Lung (tissue), 12 donors: ENCODE data around the gene IL27RA. TPM values are rescaled to one million over a fixed set of nuclear protein-coding genes. Genes with fewer than 3 reads are reported as not detected.
A peak's percentile ranks its signal among the peaks of the same experiment; 100 is the strongest.

ENCODE experiments used
- ATAC-seq: fragments of 200-7000 bp; cut with Tn5 transposase; one replicate; pipeline ENCODE4 v1.9.1; 2020; ENCODE audit warnings: moderate number of reproducible peaks; ENCODE audit not compliant: insufficient read depth, low FRiP score
- DNase-seq, 3 donors: peaks; one replicate each; pipeline ENCODE4 v3.0.0-alpha.2; 2013 to 2017
- H3K27ac ChIP-seq, 2 donors: one replicate each; pipeline ENCODE4 v1.5.1; 2013; ENCODE audit warnings: mild to moderate bottlenecking in 2 of 2, moderate library complexity in 2 of 2, control low read depth in 1 of 2, inconsistent platforms in 1 of 2, low read depth in 1 of 2, low read length in 1 of 2
- H3K27me3 ChIP-seq, 3 donors: one replicate each; pipeline ENCODE4 v1.5.1; 2013; ENCODE audit warnings: low read length in 2 of 3; ENCODE audit not compliant: control insufficient read depth in 3 of 3, insufficient read depth in 3 of 3
- H3K36me3 ChIP-seq, 4 donors: one replicate each; pipeline ENCODE4 v1.5.1; 2013; ENCODE audit warnings: low read length in 4 of 4, mild to moderate bottlenecking in 1 of 4, moderate library complexity in 1 of 4; ENCODE audit not compliant: control insufficient read depth in 4 of 4, insufficient read depth in 4 of 4
- H3K4me1 ChIP-seq, 5 donors: one replicate each; pipeline ENCODE4 v1.5.1; 2013; ENCODE audit warnings: low read length in 5 of 5, mild to moderate bottlenecking in 2 of 5, moderate library complexity in 1 of 5; ENCODE audit not compliant: control insufficient read depth in 5 of 5, insufficient read depth in 5 of 5
- H3K4me3 ChIP-seq: one replicate; pipeline ENCODE4 v1.5.1; 2013; ENCODE audit warnings: mild to moderate bottlenecking, control low read depth, moderate library complexity
- H3K9ac ChIP-seq, 2 donors: one replicate each; pipeline ENCODE4 v1.5.1; 2013; ENCODE audit warnings: low read length in 2 of 2, control low read depth in 1 of 2; ENCODE audit not compliant: insufficient read depth in 1 of 2
- H3K9me3 ChIP-seq, 4 donors: one replicate each; pipeline ENCODE4 v1.5.1; 2013; ENCODE audit warnings: low read length in 3 of 4, mild to moderate bottlenecking in 1 of 4, moderate library complexity in 1 of 4; ENCODE audit not compliant: control insufficient read depth in 4 of 4, insufficient read depth in 3 of 4
- CTCF ChIP-seq: IDR thresholded peaks from 2 replicates; pipeline ENCODE4 v1.5.1; 2012; ENCODE audit warnings: mild to moderate bottlenecking; ENCODE audit errors: control extremely low read depth, extremely low read depth
- WGBS, 2 donors: extraction: QIAGEN DNeasy Blood & Tissue Kit; methylation state at CpG; one replicate each; pipeline ENCODE4 v1.1.7; 2013; 5-methylcytosine and 5-hydroxymethylcytosine counted together
- polyA plus RNA-seq, 2 donors: library from polyadenylated mRNA; stranded (reverse); fragments of 200-250 nt; gene quantifications; one replicate each; pipeline ENCODE4 v1.2.1, GENCODE V29; 2013
- total RNA-seq, 2 donors: library from RNA; depleted of rRNA in 1 of 2; stranded (reverse); fragments of >200 nt in 1 of 2; gene quantifications; one replicate each; pipeline ENCODE4 v1.2.1, GENCODE V29; 2014 to 2021
- donor health status: control.
- donor health status: control.
- donor health status: Bipolar disorder and iron deficiency.
- donor health status: healthy.
- donor health status: DM: yes; HTN: yes; CAD: no.

Gene IL27RA
- total and polyA plus RNA-seq, 4 donors, result 7.0 to 22.7 (median 15.0) TPM

GRCh38 chr19:14061081-14061749, 29.7 kb downstream of the IL27RA start:
- H3K27ac ChIP-seq, result no peak overlapping the region
- no peak overlapping the region for H3K9ac ChIP-seq

GRCh38 chr19:14061751-14062557, 30.4 kb downstream of the IL27RA start, which contains the start of gene PALM3:
Gene PALM3 (minus strand): TSS chr19:14062076. CDS start chr19:14061980, 96 bp downstream.
- 56 to 77% methylated on average over 19 of the region's 19 CpGs for WGBS, 2 donors
- H3K4me3 ChIP-seq, result no peak within 1 kb of the TSS
- peak; percentile 30 to 82 (median 75) for DNase-seq
- TF ChIP-seq CTCF, result no peak
- no peak within 1 kb of the TSS for H3K9ac ChIP-seq
- no peaks in the 10 kb centered on the region for H3K36me3 ChIP-seq
- peak; percentile 75 for ATAC-seq
- peak within 1 kb of the TSS in 1 of 2 donors; percentile 28 for H3K27ac ChIP-seq
- H3K27me3 ChIP-seq, result peaks cover 0 to 8% (median 5%) of the 10 kb centered on the region in 3 donors
- peaks cover 0 to 1% (median 0%) of the 10 kb centered on the region in 4 donors for H3K9me3 ChIP-seq
- H3K4me1 ChIP-seq, result peaks cover 3 to 6% (median 4%) of the 10 kb centered on the region in 5 donors

More at GRCh38 chr19:14061081-14061749, 29.7 kb downstream of the IL27RA start:
- no peak for DNase-seq
- Histone ChIP-seq H3K9me3 (peaks cover 0 to 1% (median 0%) of the 10 kb centered on the region in 4 donors), H3K27me3 (peaks cover 0 to 8% (median 5%) of the 10 kb centered on the region in 3 donors), H3K4me1 (peaks cover 3 to 10% (median 4%) of the 10 kb centered on the region in 5 donors), H3K4me3 (no peak overlapping the region), H3K36me3 (peaks cover 0 to under 1% (median 0%) of the 10 kb centered on the region in 4 donors)
- no peak for ATAC-seq
- no peak for TF ChIP-seq CTCF
- 53 to 57% methylated on average over 9 of the region's 9 CpGs for WGBS, 2 donors

GRCh38 chr19:14062558-14062855, 30.9 kb downstream of the IL27RA start:
- H3K9me3 ChIP-seq, result peaks cover 0 to 1% (median 0%) of the 10 kb centered on the region in 4 donors
- H3K4me1 ChIP-seq, result peaks cover 3 to 6% (median 4%) of the 10 kb centered on the region in 5 donors
- no peak overlapping the region for H3K4me3 ChIP-seq
- ATAC-seq (no peak), DNase-seq (no peak)
- H3K27me3 ChIP-seq, result peaks cover 0 to 8% (median 5%) of the 10 kb centered on the region in 3 donors
- no peak for TF ChIP-seq CTCF
- H3K9ac ChIP-seq, result no peak overlapping the region
- no peak overlapping the region for H3K27ac ChIP-seq
- WGBS, 2 donors, result 77 to 86% methylated on average over 5 of the region's 5 CpGs
- no peaks in the 10 kb centered on the region for H3K36me3 ChIP-seq
